ENCODE measurements around the gene TSEN34.
"Not testable (repeated sequence)": the region's sequence is repeated elsewhere in the genome, so short reads cannot be mapped to it uniquely, and the experiment has no call there.

TSEN34 gene

DNA sequence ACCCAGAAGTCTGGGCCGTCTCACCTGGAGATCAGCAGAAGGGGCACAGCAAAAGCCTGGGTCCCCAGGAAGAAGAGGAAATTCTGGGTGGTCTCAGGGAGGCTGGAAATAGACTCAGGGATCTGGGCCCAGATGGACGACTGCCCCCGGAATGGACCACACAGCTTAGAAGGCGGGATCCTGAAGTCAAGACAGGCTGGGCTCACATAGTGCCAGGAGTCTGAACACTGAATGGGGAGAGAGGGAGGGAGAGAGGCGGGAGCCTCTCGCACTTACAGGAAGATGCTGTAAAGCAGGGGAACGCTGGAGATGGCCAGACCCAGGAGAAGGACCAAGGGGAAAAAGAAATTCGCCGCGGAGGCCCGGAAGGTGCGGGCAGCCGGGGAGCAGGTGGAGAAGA is 30.3 kb upstream of the TSEN34 start:
- DNase-seq (ENCODE audit: low read depth, low spot score) = no peak
- Histone ChIP-seq H3K9me3 (ENCODE audit: control insufficient read depth, insufficient read depth, low read length) (no peaks in the 10 kb centered on the region), H3K36me3 (ENCODE audit: control insufficient read depth, insufficient read depth, low read length) (peaks cover 7% of the 10 kb centered on the region), H3K4me3 (ENCODE audit: low read length) (peak overlapping the region; percentile 65; the same call in 1 of the 2 replicates), H3K27ac (ENCODE audit: low read length) (no peak overlapping the region), H3K27me3 (ENCODE audit: control insufficient read depth, insufficient read depth, low read length) (no peaks in the 10 kb centered on the region), H3K4me1 (ENCODE audit: control insufficient read depth, insufficient read depth, low read length) (peaks cover 4% of the 10 kb centered on the region; the same call in 1 of the 2 replicates)
- no CpG with 5 or more reads among the region's 13 CpGs for WGBS (ENCODE audit: insufficient coverage, insufficient read length)

DNA sequence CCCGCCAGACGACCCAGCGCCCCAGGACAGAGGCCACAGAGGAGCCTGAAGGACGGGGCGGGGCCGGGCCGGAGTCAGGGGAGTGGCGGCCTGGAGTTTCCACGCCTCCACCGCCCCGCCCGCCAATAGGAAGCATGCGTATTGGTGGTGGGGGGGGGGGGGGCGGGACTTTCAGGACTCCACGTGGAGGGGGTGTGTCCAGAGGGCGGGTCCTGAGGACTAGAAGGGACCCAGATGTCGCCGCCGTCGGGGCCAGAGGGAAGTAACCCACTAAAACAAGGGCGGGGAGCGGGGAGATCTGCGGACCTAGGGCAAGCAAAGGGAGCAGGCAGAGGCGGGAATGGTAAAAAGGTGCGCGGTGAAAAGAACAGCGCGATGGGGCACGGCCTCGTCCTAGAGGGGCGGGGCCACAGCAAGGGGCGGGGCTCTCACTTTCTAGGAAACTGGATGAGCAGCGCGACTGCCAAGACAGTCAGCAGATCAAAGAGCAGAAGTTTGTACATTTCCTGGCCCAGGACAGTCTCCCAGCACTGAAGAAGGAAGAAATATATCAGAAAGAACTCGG is 28.8 kb upstream of the TSEN34 start:
- Histone ChIP-seq H3K4me3 (ENCODE audit: low read length) (peak overlapping the region; percentile 56; the same call in 1 of the 2 replicates), H3K9me3 (ENCODE audit: control insufficient read depth, insufficient read depth, low read length) (no peaks in the 10 kb centered on the region), H3K36me3 (ENCODE audit: control insufficient read depth, insufficient read depth, low read length) (no peaks in the 10 kb centered on the region), H3K4me1 (ENCODE audit: control insufficient read depth, insufficient read depth, low read length) (peaks cover 4% of the 10 kb centered on the region; the same call in 1 of the 2 replicates), H3K27ac (ENCODE audit: low read length) (no peak overlapping the region), H3K27me3 (ENCODE audit: control insufficient read depth, insufficient read depth, low read length) (no peaks in the 10 kb centered on the region)
- no peak for DNase-seq (ENCODE audit: low read depth, low spot score)
- WGBS (ENCODE audit: insufficient coverage, insufficient read length) = no CpG with 5 or more reads among the region's 35 CpGs

- Histone ChIP-seq H3K4me3 (ENCODE audit: low read length) (no peak overlapping the region; the same call in 1 of the 2 replicates), H3K4me1 (ENCODE audit: control insufficient read depth, insufficient read depth, low read length) (peaks cover 4% of the 10 kb centered on the region; the same call in 1 of the 2 replicates), H3K36me3 (ENCODE audit: control insufficient read depth, insufficient read depth, low read length) (no peaks in the 10 kb centered on the region), H3K27me3 (ENCODE audit: control insufficient read depth, insufficient read depth, low read length) (no peaks in the 10 kb centered on the region), H3K9me3 (ENCODE audit: control insufficient read depth, insufficient read depth, low read length) (no peaks in the 10 kb centered on the region), H3K27ac (ENCODE audit: low read length) (no peak overlapping the region)
- no CpG with 5 or more reads among the region's 14 CpGs for WGBS (ENCODE audit: insufficient coverage, insufficient read length)
- no peak for DNase-seq (ENCODE audit: low read depth, low spot score)
Measured at GRCh38 chr19:54162884-54163283, 28.2 kb upstream of the TSEN34 start.

DNA sequence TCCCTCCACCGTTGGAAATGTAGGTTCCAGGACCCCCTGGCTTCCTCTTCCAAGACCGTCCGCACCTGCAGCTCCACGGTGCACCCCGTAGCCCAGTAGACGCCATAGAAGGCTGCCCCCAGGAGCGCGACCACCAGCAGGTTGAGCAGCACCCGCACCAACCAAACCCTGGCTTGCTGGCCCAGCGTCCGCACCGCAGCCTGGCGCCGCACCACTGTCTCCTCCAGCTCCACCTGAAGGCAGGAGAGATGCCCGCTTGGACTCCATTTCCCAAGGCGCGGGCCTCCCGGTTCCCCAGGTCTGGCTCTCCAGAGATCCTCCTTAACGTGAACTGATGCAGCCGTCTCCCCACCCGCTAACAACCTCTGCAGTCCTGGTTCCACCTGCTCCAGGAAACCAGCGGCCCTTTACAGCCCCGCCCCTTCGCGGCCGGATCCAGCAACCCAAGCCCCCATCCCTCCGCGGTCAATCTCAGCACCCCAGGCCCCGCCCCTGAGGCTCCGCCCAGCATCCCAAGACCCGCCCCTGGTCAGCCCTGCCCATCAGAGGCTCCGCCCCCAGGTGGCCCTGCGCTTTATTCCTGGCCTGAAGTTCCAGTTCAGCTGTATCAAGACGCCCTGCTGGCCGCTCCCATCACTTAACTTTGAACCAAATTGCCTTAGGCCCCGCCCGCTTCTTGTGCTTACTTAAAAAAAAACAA is 26.6 kb upstream of the TSEN34 start:
- no peak for DNase-seq (ENCODE audit: low read depth, low spot score)
- no CpG with 5 or more reads among the region's 37 CpGs for WGBS (ENCODE audit: insufficient coverage, insufficient read length)
- Histone ChIP-seq H3K27me3 (ENCODE audit: control insufficient read depth, insufficient read depth, low read length) (no peaks in the 10 kb centered on the region), H3K4me3 (ENCODE audit: low read length) (peak overlapping the region; percentile 23; the same call in 1 of the 2 replicates), H3K4me1 (ENCODE audit: control insufficient read depth, insufficient read depth, low read length) (peaks cover 8% of the 10 kb centered on the region; the same call in 1 of the 2 replicates), H3K27ac (ENCODE audit: low read length) (no peak overlapping the region), H3K36me3 (ENCODE audit: control insufficient read depth, insufficient read depth, low read length) (no peaks in the 10 kb centered on the region), H3K9me3 (ENCODE audit: control insufficient read depth, insufficient read depth, low read length) (no peaks in the 10 kb centered on the region)

GRCh38 chr19:54165222-54165621 is 25.9 kb upstream of the TSEN34 start:
- Histone ChIP-seq H3K4me1 (ENCODE audit: control insufficient read depth, insufficient read depth, low read length) (peaks cover 8% of the 10 kb centered on the region; the same call in 1 of the 2 replicates), H3K27me3 (ENCODE audit: control insufficient read depth, insufficient read depth, low read length) (no peaks in the 10 kb centered on the region), H3K9me3 (ENCODE audit: control insufficient read depth, insufficient read depth, low read length) (no peaks in the 10 kb centered on the region), H3K36me3 (ENCODE audit: control insufficient read depth, insufficient read depth, low read length) (no peaks in the 10 kb centered on the region), H3K4me3 (ENCODE audit: low read length) (no peak overlapping the region), H3K27ac (ENCODE audit: low read length) (no peak overlapping the region)
- no CpG with 5 or more reads among the region's 25 CpGs for WGBS (ENCODE audit: insufficient coverage, insufficient read length)
- no peak for DNase-seq (ENCODE audit: low read depth, low spot score)

DNA sequence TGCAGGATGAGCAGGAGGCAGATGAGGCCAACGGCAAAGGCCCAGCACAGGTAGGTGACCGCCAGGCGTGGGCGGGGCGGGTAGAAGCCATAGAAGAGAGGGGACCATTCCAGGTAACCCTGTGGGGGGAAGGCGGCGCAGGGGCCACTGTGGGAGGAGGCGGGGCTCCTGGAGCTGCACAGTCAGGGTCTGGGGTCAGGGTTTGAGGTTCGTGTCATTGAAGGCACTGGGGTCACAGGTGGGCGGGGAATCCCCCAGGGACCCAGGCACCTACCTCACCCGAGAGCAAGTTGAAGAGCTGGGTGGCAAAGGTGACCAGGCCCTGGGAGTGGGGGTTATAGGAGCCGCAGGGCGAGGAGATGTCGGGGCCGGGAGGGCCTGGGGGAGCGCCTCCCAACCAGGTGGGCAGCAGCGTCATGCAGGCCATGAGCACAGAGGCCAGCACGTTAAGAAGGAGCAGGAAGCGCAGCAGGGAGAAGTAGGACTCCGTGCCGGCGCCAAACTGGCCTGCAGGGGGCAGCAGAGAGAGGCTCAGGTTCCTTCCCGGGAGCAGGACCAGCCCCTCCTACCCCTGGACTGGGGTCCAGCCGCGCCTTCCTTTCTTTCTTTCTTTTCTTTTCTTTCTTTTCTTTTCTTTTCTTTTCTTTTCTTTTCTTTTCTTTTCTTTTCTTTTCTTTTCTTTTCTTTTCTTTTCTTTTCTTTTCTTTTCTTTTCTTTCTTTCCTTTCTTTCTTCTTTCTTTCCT is 22.8 kb upstream of the TSEN34 start:
- Histone ChIP-seq H3K36me3 (ENCODE audit: control insufficient read depth, insufficient read depth, low read length) (no peaks in the 10 kb centered on the region), H3K4me3 (ENCODE audit: low read length) (no peak overlapping the region), H3K4me1 (ENCODE audit: control insufficient read depth, insufficient read depth, low read length) (peaks cover 10% of the 10 kb centered on the region; the same call in 1 of the 2 replicates), H3K27ac (ENCODE audit: low read length) (no peak overlapping the region), H3K9me3 (ENCODE audit: control insufficient read depth, insufficient read depth, low read length) (no peaks in the 10 kb centered on the region), H3K27me3 (ENCODE audit: control insufficient read depth, insufficient read depth, low read length) (no peaks in the 10 kb centered on the region)
- no CpG with 5 or more reads among the region's 25 CpGs for WGBS (ENCODE audit: insufficient coverage, insufficient read length)
- no peak for DNase-seq (ENCODE audit: low read depth, low spot score)

- no peak for DNase-seq (ENCODE audit: low read depth, low spot score)
- Histone ChIP-seq H3K36me3 (ENCODE audit: control insufficient read depth, insufficient read depth, low read length) (no peaks in the 10 kb centered on the region; the same call in 1 of the 2 replicates), H3K4me3 (ENCODE audit: low read length) (no peak overlapping the region), H3K9me3 (ENCODE audit: control insufficient read depth, insufficient read depth, low read length) (no peaks in the 10 kb centered on the region), H3K4me1 (ENCODE audit: control insufficient read depth, insufficient read depth, low read length) (peaks cover 12% of the 10 kb centered on the region; the same call in 1 of the 2 replicates), H3K27ac (ENCODE audit: low read length) (no peak overlapping the region), H3K27me3 (ENCODE audit: control insufficient read depth, insufficient read depth, low read length) (no peaks in the 10 kb centered on the region)
- WGBS (ENCODE audit: insufficient coverage, insufficient read length) = no CpG with 5 or more reads among the region's 21 CpGs
Measured at GRCh38 chr19:54169149-54169740, 21.9 kb upstream of the TSEN34 start.

GRCh38 chr19:54171736-54172431 is 19.2 kb upstream of the TSEN34 start:
- not testable (repeated sequence) for H3K9me3 ChIP-seq (ENCODE audit: control insufficient read depth, insufficient read depth, low read length); DNase-seq (ENCODE audit: low read depth, low spot score); H3K27ac ChIP-seq (ENCODE audit: low read length); H3K27me3 ChIP-seq (ENCODE audit: control insufficient read depth, insufficient read depth, low read length); H3K4me3 ChIP-seq (ENCODE audit: low read length); H3K36me3 ChIP-seq (ENCODE audit: control insufficient read depth, insufficient read depth, low read length)
- peaks cover 11% of the 10 kb centered on the region; the same call in 1 of the 2 replicates for H3K4me1 ChIP-seq (ENCODE audit: control insufficient read depth, insufficient read depth, low read length)
- no CpG with 5 or more reads among the region's 23 CpGs for WGBS (ENCODE audit: insufficient coverage, insufficient read length)

- H3K9me3 ChIP-seq (ENCODE audit: control insufficient read depth, insufficient read depth, low read length) = no peaks in the 10 kb centered on the region
- WGBS (ENCODE audit: insufficient coverage, insufficient read length) = no CpG with 5 or more reads among the region's 13 CpGs
- H3K27me3 ChIP-seq (ENCODE audit: control insufficient read depth, insufficient read depth, low read length) = no peaks in the 10 kb centered on the region
- H3K27ac ChIP-seq (ENCODE audit: low read length) = no peak within 1 kb of the TSS
- H3K36me3 ChIP-seq (ENCODE audit: control insufficient read depth, insufficient read depth, low read length) = no peaks in the 10 kb centered on the region; the same call in 1 of the 2 replicates
- H3K4me1 ChIP-seq (ENCODE audit: control insufficient read depth, insufficient read depth, low read length) = peaks cover 11% of the 10 kb centered on the region; the same call in 1 of the 2 replicates
- DNase-seq (ENCODE audit: low read depth, low spot score) = no peak
- H3K4me3 ChIP-seq (ENCODE audit: low read length) = peak within 1 kb of the TSS; percentile 21; the same call in 1 of the 2 replicates
Measured at GRCh38 chr19:54172471-54173358, 18.4 kb upstream of the TSEN34 start, which contains the start of gene TMC4. TSS of gene TMC4 (minus strand) at chr19:54173160. CDS start at chr19:54173117, 43 bp downstream.

Measured in iPS DF 6.9 (cell line).